ENCODE results near the gene GFI1.

Gene GFI1

GRCh38 chr1:92488832-92489231 lies 2.1 kb upstream of the GFI1 start:
- no peak for DNase-seq (ENCODE audit: low read depth)
- H3K4me3 ChIP-seq (ENCODE audit: low read depth, low read length) = peak overlapping the region; percentile 99
- TF ChIP-seq POLR2A (IDR thresholded peaks at IDR 0.05; ENCODE audit: extremely low read depth, insufficient read length) (no peak), MYC (IDR thresholded peaks at IDR 0.05; ENCODE audit: low read depth, low read length) (no peak), CTCF (IDR thresholded peaks at IDR 0.05; ENCODE audit: low read depth, low read length) (no peak)
- TF ChIP-seq, protein P1, sequence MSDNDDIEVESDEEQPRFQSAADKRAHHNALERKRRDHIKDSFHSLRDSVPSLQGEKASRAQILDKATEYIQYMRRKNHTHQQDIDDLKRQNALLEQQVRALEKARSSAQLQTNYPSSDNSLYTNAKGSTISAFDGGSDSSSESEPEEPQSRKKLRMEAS (IDR thresholded peaks at IDR 0.05; ENCODE audit: low read depth, low read length) = no peak

GRCh38 chr1:92488416-92488815 lies 1.7 kb upstream of the GFI1 start:
- H3K4me3 ChIP-seq (ENCODE audit: low read depth, low read length) = peak overlapping the region; percentile 99
- TF ChIP-seq MYC (IDR thresholded peaks at IDR 0.05; ENCODE audit: low read depth, low read length) = no peak
- DNase-seq (ENCODE audit: low read depth) = peak; percentile 54

GRCh38 chr1:92487078-92487605 lies 417 bp upstream of the GFI1 start:
- DNase-seq (ENCODE audit: low read depth) = peak; percentile 65
- TF ChIP-seq, protein P1 (IDR thresholded peaks at IDR 0.05; ENCODE audit: low read depth, low read length) = no peak
- no peak for TF ChIP-seq CTCF (IDR thresholded peaks at IDR 0.05; ENCODE audit: low read depth, low read length)
- TF ChIP-seq POLR2A (IDR thresholded peaks at IDR 0.05; ENCODE audit: extremely low read depth, insufficient read length) = peak; percentile 82
- TF ChIP-seq MYC (IDR thresholded peaks at IDR 0.05; ENCODE audit: low read depth, low read length) = no peak
- H3K4me3 ChIP-seq (ENCODE audit: low read depth, low read length) = peak overlapping the region; percentile 99

- H3K4me3 ChIP-seq (ENCODE audit: low read depth, low read length) = peak overlapping the region; percentile 99
- TF ChIP-seq, protein P1 (IDR thresholded peaks at IDR 0.05; ENCODE audit: low read depth, low read length) = no peak
- TF ChIP-seq POLR2A (IDR thresholded peaks at IDR 0.05; ENCODE audit: extremely low read depth, insufficient read length) = peak; percentile 27
- TF ChIP-seq MYC (IDR thresholded peaks at IDR 0.05; ENCODE audit: low read depth, low read length) = peak; percentile 58
- TF ChIP-seq CTCF (IDR thresholded peaks at IDR 0.05; ENCODE audit: low read depth, low read length) = peak; percentile 37
- peak; percentile 94 for DNase-seq (ENCODE audit: low read depth)
These were observed 1.1 kb downstream of the GFI1 start for GRCh38 chr1:92485381-92486250.

DNA sequence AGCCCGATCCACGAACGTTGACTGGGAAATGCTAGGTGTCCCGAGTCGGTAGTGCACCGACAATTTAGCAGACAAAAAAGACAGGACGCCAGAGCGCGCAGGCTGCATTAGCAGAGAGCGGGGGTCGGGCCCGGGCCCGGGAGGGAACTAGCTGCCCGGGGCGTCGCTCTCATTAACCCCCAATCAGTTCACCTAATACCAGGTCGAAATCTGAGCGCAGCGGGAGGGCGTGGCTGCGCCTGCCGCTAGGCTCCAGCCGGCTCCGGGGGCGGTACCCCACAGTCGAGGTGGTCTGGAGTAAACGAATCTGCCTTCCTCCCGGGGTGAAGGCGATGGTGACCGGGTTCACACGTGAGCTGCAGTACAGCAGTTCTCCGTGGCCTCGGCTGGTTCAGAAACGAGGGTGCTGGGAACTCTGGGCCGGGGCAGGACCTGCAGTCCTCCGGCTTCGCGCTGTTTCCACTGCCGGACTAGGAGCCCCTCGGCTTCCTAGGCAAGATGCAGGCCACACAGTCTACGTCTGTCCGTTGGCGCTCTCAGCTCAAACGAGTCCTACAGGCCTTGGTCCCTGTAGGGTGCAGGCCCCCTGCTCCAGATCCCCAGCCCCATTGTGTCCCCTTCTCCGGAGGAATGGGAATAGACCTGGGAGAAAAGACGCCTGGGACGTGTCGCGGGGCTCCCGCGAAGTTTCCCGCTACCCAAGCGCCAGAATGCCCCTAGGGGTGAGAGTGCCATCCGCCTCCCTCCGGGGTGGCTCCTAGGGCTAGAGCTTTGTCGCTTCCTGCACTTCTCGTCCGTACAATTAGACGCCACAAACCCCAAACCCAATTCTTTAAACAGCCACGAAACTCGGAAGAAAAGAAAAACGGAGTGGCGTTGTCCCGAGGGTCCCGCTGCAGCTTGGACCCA lies 2.0 kb downstream of the GFI1 start:
- DNase-seq (ENCODE audit: low read depth) = peak; percentile 87
- H3K4me3 ChIP-seq (ENCODE audit: low read depth, low read length) = peak overlapping the region; percentile 99
- TF ChIP-seq MYC (IDR thresholded peaks at IDR 0.05; ENCODE audit: low read depth, low read length) (no peak), POLR2A (IDR thresholded peaks at IDR 0.05; ENCODE audit: extremely low read depth, insufficient read length) (peak; percentile 14), CTCF (IDR thresholded peaks at IDR 0.05; ENCODE audit: low read depth, low read length) (no peak)
